Ovary (tissue), 3 donors: ENCODE data around the gene SERPINI1.

Source experiments
- CTCF ChIP-seq, 3 donors: fragments of 450-650 bp in 2 of 3; fragments of 200-600 bp in 1 of 3; IDR thresholded peaks; one replicate each; pipeline versions ENCODE4 v1.5.1 to v1.8.0; 2016 to 2022; ENCODE audit warnings: antibody characterized with exemption in 3 of 3, mild to moderate bottlenecking in 1 of 3
- POLR2A ChIP-seq: fragments of 450-650 bp; IDR thresholded peaks from one replicate; pipeline ENCODE4 v1.6.1; 2017; ENCODE audit warnings: antibody characterized with exemption, mild to moderate bottlenecking, moderate library complexity
- donor health status: DM: no; HTN: no; CAD: no.

DNA sequence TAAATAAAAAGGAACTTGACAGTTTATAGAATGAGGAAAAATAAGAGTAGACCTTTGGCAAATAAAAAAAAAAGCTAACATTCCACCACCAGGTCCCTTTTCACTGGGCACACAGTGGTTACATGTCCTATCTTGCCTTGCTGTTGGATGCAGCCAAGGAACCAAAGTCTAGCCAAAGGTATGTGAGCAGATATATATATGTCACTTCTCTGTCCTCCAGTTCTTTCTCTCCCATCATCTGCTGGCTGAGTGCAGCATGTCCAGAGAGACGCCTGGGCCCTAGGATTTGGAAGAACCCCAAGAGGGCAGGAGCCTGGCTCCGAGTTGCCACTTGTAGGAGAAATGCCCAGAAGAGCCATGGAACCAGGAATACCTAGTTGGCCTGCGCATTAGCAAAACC lies 104.7 kb downstream of the SERPINI1 start:
- TF ChIP-seq CTCF (IDR thresholded peaks at IDR 0.05) (no peak), POLR2A (no peak)
